HG02763 (cell line): ENCODE measurements around the gene GRSF1.
A peak's percentile ranks its signal among the peaks of the same experiment; 100 is the strongest.
"Not testable (repeated sequence)": the region's sequence is repeated elsewhere in the genome, so short reads cannot be mapped to it uniquely, and the experiment has no call there.

ENCODE experiments used
- ATAC-seq: cut with Tn5 transposase; IDR thresholded peaks from one replicate; pipeline ENCODE4 v1.9.1; 2021; ENCODE audit warnings: mild to moderate bottlenecking, moderate library complexity; ENCODE audit not compliant: unreplicated experiment

Gene GRSF1

DNA sequence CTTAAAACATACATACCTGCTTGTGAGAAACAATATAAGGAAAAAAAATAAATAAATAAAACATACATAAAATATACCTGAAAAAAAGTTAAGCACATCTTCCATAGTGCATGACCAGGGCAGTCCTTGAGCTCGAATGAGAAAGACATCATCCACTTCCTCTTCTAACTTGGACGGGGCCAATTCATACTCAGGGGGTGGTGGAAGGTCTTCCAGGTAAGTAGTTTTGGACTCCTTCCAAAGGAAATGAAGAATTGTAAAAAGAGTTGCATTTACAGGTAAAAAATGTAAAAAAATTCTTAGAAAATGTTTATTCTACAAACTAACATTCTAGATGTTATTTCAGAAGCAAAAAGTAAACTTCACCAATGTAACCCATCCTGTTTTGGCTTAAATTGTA, 3.6 kb downstream of the GRSF1 start:
- ATAC-seq, result no peak

GRCh38 chr4:70833675-70834074, 6.0 kb downstream of the GRSF1 start:
- ATAC-seq, result no peak

GRCh38 chr4:70831293-70831692, 8.4 kb downstream of the GRSF1 start:
- ATAC-seq, result no peak

GRCh38 chr4:70830054-70830453, 9.6 kb downstream of the GRSF1 start:
- ATAC-seq, result no peak

DNA sequence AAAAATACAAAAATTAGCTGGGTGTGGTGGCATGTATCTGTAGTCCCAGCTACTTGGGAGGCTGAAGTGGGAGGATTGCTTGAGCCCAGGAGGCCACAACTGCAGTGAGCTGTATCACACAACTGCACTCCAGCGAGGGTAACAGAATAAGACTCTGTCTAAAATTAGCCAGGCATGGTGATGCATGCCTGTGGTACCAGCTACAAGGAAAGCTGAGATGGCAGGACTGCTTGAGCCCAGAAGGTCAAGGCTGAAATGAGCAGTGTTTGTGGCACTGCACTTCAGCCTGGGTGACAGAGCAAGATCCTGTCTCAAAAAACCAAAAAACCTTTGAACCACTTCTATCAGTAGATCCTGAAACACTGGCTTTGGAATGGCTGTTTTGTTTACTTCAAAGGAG, 10.2 kb downstream of the GRSF1 start:
- no peak for ATAC-seq

DNA sequence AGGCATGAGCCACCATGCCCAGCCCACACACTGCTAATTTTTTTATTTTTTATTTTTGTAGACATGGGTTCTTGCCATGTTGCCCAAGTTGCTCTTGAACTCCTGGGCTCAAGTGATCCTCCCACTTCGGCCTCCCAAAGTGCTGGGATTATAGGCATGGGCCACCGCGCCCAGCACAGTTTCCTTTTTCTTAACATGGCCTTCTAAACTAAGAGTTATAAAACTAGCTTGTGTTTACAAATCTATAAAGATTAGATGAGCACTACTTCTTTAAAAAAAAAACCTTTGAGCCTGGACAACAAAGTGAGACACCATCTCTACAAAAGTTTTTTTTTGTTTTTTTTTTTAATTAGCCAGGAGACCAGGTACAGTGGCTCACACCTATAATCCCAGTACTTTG, 10.7 kb downstream of the GRSF1 start:
- no peak for ATAC-seq

DNA sequence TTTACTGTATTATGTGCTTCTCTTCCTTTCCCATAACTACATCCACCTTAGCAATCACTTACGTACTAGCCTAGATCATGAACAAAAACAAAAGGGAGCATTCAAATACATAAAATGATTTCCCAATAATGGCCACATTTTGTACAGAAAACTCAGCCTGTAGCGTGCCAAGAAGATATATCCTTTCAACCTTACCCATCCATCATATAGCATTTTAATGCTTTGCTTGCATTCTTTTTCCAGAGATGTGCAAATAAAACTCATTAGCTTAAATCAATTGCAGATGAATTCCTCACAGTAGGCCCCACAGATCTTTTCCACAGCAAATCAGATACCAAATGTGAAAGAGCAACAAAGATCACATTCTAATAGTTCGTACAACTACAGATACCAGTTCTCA, 20.8 kb downstream of the GRSF1 start:
- ATAC-seq, result no peak

DNA sequence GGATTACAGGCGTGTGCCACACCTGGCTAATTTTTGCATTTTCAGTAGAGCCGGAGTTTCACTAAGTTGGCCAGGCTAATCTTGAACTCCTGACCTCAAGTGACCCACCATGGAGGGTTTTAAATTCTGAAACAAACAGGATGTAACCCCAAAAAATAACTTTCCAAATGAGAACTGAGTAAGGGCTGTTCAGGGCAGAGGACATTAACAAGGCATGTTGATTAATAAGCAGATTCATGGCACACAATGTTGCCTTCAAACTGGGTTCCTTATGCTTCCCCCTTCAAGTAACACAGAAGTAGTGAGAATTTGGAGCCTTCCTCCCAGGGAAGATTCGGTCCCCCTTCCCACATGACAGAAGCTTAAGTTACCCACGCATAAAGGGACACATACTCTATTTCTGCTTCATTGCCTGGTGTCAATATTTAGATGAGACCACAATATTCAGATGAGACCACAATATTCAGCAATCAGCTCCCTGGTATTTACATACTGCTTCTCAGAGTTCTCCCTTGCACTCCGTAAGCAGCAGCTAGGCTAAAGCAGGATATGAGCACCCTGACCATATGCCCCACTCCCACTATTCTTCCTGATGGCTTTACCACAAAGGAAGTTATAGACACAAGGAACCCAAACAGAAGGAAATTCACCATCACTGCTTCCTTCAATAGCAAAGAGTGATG, 21.4 kb downstream of the GRSF1 start:
- peak; percentile 57 for ATAC-seq

DNA sequence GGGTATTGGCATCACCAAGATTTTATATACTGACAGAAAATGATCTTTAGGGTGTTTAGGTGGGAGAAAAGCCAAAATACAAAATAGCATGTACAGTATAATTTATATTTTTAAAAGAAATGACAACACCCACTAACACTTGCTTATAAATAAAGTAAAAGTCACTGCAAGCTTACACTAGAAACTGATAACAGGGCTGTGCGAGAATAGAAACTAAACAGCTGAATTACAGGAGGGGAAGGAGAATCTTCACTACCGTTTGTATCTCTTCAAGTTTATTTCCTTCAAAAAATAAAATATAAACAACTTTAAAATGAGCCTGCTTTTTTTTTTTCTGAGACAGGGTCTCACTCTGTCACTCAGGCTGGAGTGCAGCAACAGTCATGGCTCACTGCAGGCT, 22.8 kb downstream of the GRSF1 start:
- no peak for ATAC-seq

- no peak for ATAC-seq
These were observed 24.3 kb downstream of the GRSF1 start for GRCh38 chr4:70815370-70815769.

DNA sequence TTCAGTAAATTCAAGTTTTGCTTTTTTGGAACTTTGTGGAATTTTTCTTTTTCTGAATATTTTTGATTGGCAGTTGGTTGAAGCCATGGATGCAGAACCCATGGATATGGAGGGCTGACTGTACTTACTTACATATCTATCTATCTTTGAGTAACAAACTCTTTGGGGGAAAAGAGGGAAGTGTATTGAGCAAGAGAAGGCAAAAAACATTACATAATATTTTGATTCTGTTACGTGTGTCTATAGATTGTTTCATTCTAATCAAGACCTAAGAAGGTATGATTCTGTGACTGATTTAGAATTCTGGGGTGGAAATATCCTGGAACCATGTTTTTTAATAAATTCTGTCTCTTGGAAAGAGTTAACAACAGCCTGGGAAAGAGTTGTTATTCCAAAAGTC, 31.5 kb downstream of the GRSF1 start:
- ATAC-seq, result no peak

DNA sequence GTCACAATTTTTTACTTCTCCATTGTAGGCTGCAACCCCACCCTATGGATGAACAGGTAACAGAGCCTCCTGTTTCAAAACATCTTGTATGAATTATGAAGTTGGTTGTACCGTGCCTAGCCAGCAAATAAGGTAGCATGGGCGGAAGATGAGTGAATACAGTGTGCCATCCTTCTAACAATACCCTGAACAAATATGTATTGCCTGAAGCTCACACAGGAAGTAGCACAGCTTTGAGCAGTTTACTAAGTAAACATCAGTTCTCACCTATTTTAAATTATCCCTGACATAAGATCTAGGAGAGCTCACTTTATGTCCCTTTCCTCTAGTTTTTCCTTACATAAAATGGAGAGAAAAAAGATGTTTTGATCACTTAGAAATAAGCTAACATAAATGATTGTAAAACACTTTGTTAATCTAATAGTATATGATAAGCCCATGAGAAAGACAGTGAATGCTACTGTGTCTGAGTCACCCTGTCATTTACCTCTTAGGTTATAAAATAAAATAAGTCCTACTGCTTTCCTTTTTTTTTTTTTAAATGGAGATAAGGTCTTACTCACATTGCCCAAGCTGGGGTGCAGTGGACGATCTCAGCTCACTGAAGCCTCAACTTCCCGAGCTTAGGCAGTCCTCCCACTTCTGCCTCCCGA, 36.6 kb downstream of the GRSF1 start:
- ATAC-seq, result no peak

DNA sequence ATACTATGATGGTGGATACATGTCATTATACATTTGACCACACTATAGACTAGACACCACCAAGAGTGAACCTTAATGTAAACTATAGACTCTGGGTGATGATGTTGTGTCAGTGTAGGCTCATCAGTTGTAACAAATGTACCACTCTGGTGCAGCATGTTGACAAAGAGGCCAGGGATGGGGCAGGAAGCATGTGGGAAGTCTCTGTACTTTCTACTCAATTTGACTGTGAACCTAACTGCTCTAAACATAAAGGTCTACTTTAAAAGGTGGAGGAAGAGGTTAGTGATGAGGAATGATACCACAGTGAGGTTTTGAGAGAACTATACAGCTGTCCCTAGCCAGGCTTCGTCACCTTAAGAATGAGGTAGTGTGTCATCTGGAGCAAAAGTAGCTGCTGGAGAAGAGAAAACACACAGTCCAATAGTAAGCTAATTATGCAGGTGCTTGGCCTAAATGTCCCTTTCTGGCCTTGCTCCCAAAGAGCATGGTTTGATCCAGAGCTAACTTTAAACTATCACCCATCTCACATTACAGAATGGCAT, 38.4 kb downstream of the GRSF1 start:
- peak; percentile 59 for ATAC-seq

GRCh38 chr4:70793626-70794025, 46.1 kb downstream of the GRSF1 start:
- ATAC-seq, result no peak

DNA sequence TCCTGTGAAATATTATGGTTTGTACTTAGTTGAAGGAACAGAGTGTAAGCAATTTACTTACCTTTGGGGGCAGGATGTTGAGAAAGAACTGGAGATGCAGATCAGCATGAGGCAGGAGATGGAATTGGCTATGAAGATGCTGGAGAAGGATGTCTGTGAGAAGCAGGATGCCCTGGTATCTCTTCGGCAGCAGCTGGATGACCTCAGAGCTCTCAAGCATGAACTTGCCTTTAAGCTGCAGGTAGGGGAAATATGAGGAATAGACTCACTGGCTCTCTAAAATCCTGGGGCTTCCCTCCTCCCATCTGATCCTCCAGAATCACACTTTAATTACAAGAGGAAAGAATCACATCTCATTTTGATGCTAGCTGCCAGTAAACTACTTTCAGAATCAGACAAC, 51.0 kb downstream of the GRSF1 start:
- ATAC-seq, result no peak

DNA sequence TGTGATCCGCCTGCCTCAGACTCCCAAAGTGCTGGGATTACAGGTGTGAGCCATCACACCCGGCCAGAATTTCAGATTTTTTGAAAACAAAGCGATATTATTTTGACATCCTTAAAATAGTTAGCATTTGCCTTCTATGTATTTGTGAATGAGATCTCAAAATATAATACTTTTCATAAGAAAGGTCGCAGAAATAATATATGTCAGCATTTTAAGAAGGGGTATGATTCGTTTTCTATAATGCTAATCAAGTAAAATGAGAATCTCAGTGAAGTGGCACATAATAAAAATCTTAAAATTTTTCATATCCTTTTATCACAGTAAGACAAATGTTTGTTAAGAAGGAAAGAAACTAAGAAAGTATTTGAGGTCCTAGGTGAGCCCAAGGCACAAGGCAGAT, 52.2 kb downstream of the GRSF1 start:
- no peak for ATAC-seq

- ATAC-seq, result no peak
These were observed 56.6 kb downstream of the GRSF1 start for GRCh38 chr4:70783096-70783495.

GRCh38 chr4:70778888-70779422, 60.7 kb downstream of the GRSF1 start:
- no peak for ATAC-seq

GRCh38 chr4:70772929-70773555, 66.6 kb downstream of the GRSF1 start:
- ATAC-seq, result no peak

DNA sequence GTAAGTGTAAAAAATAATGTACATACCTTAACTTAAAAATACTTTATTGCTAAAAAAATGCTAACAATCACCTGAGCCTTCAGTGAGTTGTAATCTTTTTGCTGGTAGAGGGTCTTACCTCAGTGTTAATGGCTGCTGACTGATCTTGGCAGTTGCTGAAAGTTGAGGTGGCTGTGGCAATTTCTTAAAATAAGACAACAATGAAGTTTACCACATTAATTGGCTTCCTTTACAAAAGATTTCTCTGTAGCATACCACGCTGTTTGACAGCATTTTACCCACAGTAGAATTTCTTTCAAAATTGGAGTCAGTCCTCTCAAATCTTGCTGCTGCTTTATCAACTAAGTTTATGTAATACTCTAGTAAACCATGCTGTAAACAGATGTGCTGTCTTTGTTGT, 70.3 kb downstream of the GRSF1 start:
- not testable (repeated sequence) for ATAC-seq

- ATAC-seq, result no peak
These were observed 71.3 kb downstream of the GRSF1 start for GRCh38 chr4:70768301-70768948.
